ENCODE data around the gene SH3BP2. TPM values are rescaled to one million over a fixed set of nuclear protein-coding genes. Genes with fewer than 3 reads are reported as not detected.
"Not testable (repeated sequence)": the region's sequence is repeated elsewhere in the genome, so short reads cannot be mapped to it uniquely, and the experiment has no call there.

Gene SH3BP2
- total RNA-seq, 1 donor from 2014 or later = 45.4 TPM

DNA sequence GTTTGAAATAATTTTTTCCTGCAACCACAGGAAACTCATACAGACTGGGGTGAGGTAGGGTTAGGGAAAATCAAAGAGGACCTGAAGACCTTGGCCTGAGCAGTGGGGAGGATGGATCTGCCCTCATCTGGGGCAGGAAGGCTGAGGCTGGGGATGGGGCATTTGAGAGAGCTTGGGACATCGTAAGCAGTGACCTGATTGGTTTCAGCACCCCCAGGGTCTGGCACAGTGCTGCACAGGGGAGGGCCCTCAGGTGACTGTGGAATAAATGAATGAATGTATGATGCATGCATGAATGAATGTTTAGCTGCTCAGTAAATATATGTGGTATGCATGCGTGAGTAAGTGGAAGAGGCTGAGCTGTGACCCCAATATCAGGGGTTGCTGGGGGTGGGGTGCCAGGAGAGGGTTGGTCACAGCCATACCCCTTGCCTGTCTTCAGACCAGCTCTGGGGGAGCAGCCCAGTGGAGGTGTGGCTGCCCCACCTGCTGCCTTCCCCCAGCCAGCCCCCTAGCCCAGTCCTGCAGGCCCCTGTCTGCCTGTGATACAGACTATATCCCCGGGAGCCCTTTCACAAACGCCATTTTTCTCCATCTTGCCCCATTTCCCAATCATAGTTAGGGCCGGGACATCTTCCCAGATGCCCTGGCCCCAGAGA is 25.7 kb upstream of the SH3BP2 start:
- no peaks in the 10 kb centered on the region for H3K27me3 Mint-ChIP-seq
- TF ChIP-seq, protein P1, sequence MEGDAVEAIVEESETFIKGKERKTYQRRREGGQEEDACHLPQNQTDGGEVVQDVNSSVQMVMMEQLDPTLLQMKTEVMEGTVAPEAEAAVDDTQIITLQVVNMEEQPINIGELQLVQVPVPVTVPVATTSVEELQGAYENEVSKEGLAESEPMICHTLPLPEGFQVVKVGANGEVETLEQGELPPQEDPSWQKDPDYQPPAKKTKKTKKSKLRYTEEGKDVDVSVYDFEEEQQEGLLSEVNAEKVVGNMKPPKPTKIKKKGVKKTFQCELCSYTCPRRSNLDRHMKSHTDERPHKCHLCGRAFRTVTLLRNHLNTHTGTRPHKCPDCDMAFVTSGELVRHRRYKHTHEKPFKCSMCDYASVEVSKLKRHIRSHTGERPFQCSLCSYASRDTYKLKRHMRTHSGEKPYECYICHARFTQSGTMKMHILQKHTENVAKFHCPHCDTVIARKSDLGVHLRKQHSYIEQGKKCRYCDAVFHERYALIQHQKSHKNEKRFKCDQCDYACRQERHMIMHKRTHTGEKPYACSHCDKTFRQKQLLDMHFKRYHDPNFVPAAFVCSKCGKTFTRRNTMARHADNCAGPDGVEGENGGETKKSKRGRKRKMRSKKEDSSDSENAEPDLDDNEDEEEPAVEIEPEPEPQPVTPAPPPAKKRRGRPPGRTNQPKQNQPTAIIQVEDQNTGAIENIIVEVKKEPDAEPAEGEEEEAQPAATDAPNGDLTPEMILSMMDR (conservative IDR thresholded peaks at IDR 0.05) = no peak
- no peak overlapping the region for H3K4me3 Mint-ChIP-seq
- no peak for DNase-seq (ENCODE audit: extremely low spot score, unreplicated experiment)
- peaks cover 5% of the 10 kb centered on the region for H3K4me1 Mint-ChIP-seq (ENCODE audit: unreplicated experiment)
- H3K36me3 Mint-ChIP-seq = no peaks in the 10 kb centered on the region
- no peaks in the 10 kb centered on the region for H3K9me3 Mint-ChIP-seq
- H3K27ac Mint-ChIP-seq = no peak overlapping the region

DNA sequence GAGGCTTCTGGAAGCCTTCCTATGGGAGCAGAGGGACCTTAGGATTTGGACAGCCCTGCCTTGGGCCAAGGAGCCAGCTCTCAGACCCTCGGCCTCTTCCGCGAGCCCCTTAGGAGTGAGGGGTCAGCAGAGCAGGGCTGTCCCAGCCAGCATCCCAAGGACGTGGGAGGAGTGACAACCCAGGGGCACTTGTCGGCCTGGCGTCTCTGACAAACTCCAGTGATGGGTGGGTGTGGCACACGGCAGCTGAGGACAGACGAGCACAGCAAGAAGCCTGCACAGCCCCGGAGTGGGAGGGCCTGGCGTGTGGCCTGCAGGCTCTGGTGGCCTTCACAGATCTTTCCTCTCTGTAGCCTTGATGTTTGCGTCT is 25.2 kb upstream of the SH3BP2 start:
- no peaks in the 10 kb centered on the region for H3K9me3 Mint-ChIP-seq
- H3K27me3 Mint-ChIP-seq = no peaks in the 10 kb centered on the region
- DNase-seq (ENCODE audit: extremely low spot score, unreplicated experiment) = no peak
- no peaks in the 10 kb centered on the region for H3K36me3 Mint-ChIP-seq
- no peak overlapping the region for H3K4me3 Mint-ChIP-seq
- H3K4me1 Mint-ChIP-seq (ENCODE audit: unreplicated experiment) = peaks cover 5% of the 10 kb centered on the region
- TF ChIP-seq, protein P1 (conservative IDR thresholded peaks at IDR 0.05) = no peak
- no peak overlapping the region for H3K27ac Mint-ChIP-seq

DNA sequence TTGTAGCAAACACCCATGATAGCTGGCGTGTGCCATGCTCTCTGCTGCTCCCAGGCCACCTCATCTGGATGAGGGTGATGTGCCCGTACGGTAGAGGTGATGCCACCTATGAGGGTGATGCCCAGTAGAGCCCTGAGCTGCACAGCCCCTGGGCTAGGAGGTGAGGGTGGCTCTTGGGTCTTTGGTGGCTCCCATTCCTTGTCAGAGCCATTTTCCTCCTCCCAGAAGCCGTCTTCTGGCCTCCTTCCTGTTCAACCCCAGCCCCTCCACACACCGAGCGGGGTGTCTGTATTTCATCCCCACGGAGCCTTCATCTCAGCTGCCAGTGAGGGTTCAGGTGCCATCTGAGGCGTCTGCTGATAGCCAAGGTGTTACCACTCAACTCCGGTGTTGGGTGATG is 24.8 kb upstream of the SH3BP2 start:
- no peak for DNase-seq (ENCODE audit: extremely low spot score, unreplicated experiment)
- Mint-ChIP-seq H3K27me3 (no peaks in the 10 kb centered on the region), H3K36me3 (no peaks in the 10 kb centered on the region), H3K4me3 (no peak overlapping the region), H3K4me1 (ENCODE audit: unreplicated experiment) (peaks cover 5% of the 10 kb centered on the region), H3K9me3 (no peaks in the 10 kb centered on the region), H3K27ac (no peak overlapping the region)
- TF ChIP-seq, protein P1 (conservative IDR thresholded peaks at IDR 0.05) = no peak

DNA sequence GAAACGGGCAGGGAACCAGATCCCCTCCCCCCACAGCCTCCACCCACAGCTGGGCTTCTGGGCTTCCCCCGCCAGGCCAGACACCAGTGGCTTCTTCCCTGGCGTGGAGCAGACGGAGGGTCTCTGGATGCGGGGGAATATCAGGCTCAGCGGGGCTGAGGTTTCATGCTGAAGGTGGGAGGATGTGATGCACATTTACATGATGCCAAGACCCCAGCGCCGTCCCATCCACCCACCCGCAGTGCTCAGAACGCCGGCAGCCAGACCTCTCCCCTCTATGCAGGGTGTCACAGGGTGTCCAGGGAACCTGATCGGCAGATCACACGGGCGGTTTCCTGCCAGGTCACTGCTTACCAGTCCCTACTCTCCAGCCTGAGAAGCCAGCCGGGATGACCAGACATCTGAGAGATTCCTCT is 24.0 kb upstream of the SH3BP2 start:
- Mint-ChIP-seq H3K4me3 (no peak overlapping the region), H3K4me1 (ENCODE audit: unreplicated experiment) (peaks cover 5% of the 10 kb centered on the region)
- DNase-seq (ENCODE audit: extremely low spot score, unreplicated experiment) = no peak

DNA sequence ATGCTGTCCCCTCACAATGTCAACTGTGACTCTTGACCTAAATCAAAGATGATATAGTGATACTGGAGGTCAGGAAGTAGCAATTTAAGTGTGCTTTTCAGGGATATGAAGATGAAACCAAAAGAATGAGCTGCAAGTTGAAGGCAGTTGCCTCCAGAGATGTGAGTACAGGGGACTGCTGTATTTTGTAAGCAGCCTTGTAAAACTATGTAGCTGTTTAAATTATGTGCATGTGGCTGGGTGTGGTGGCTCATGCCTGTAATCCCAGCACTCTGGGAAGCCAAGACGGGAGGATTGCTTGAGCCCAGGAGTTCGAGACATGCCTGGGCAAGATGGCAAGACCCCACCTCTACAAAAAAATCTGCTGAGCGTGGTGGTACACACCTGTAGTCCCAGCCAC is 21.6 kb upstream of the SH3BP2 start:
- Mint-ChIP-seq H3K9me3 (no peaks in the 10 kb centered on the region), H3K27ac (no peak overlapping the region), H3K36me3 (no peaks in the 10 kb centered on the region), H3K4me3 (no peak overlapping the region), H3K4me1 (ENCODE audit: unreplicated experiment) (peaks cover 5% of the 10 kb centered on the region), H3K27me3 (no peaks in the 10 kb centered on the region)
- TF ChIP-seq, protein P1 (conservative IDR thresholded peaks at IDR 0.05) = no peak
- no peak for DNase-seq (ENCODE audit: extremely low spot score, unreplicated experiment)

More for the DNA sequence above, 24.0 kb upstream of the SH3BP2 start:
- Mint-ChIP-seq H3K27me3 (no peaks in the 10 kb centered on the region), H3K27ac (no peak overlapping the region), H3K9me3 (no peaks in the 10 kb centered on the region), H3K36me3 (no peaks in the 10 kb centered on the region)
- TF ChIP-seq, protein P1 (conservative IDR thresholded peaks at IDR 0.05) = no peak

DNA sequence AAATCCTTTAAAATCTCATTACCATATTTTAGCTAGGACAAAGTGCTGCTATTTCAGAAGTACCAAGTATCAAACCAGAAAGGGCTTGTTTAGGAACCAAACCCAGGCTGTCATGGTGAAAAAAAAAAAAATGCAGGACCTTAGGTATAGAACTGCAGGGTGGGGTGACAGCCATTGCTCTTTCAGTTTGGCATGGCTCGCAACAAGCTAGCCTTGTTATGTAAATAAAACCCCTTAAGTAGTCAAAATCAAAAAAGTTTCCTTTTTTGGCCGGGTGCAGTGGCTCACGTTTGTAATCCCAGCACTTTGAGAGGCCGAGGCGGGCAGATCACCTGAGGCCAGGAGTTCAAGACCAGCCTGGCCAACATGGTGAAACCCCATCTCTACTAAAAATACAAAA is 12.2 kb upstream of the SH3BP2 start:
- H3K27ac Mint-ChIP-seq; H3K9me3 Mint-ChIP-seq; DNase-seq (ENCODE audit: extremely low spot score, unreplicated experiment); H3K4me1 Mint-ChIP-seq (ENCODE audit: unreplicated experiment); H3K36me3 Mint-ChIP-seq; H3K4me3 Mint-ChIP-seq; H3K27me3 Mint-ChIP-seq: not testable (repeated sequence)

Measured in type B pancreatic cell (in vitro differentiated cells).